ENCODE results near the gene F2. TPM values are rescaled to one million over a fixed set of nuclear protein-coding genes. Genes with fewer than 3 reads are reported as not detected.

F2 gene
- total RNA-seq, 1 donor from 2014 or later: not detected

DNA sequence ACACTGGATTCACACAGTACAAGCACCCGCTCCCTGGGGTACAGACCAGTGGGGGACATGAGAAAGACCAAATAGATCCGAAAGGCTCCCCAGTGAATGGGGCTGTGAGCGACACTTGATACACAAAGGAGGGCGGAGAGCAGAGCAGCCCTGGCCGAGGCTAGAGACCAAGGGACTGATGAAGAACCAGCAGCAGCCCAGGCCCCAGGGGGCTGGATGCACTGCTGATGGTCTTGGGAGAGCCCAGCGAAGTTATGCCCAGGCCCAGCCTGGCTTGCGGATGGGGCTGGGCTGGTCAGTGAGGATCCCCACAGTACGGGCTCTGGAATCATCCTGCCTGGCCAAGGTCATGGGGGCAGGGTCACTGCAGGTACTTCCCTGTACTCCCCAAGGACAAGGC, 41.8 kb upstream of the F2 start:
- Histone ChIP-seq H3K36me3 (no peaks in the 10 kb centered on the region), H3K9me3 (ENCODE audit: low read depth) (no peaks in the 10 kb centered on the region), H3K4me2 (no peak overlapping the region), H3K27me3 (no peaks in the 10 kb centered on the region), H3K4me3 (no peak overlapping the region), H3K27ac (no peak overlapping the region), H3K79me2 (ENCODE audit: low read depth) (no peaks in the 10 kb centered on the region), H3F3A (ENCODE audit: low read depth) (peaks cover 8% of the 10 kb centered on the region), H3K4me1 (peaks cover 8% of the 10 kb centered on the region), H2AFZ (replicated peaks) (no peak overlapping the region), H3K9ac (no peak overlapping the region), H4K20me1 (ENCODE audit: low read depth) (no peaks in the 10 kb centered on the region)
- peaks cover 7% of the 10 kb centered on the region for H3K4me1 Mint-ChIP-seq
- TF ChIP-seq EZH2phosphoT487 (IDR thresholded peaks at IDR 0.05): no peak
- TF ChIP-seq EZH2 (IDR thresholded peaks at IDR 0.05): no peak
- TF ChIP-seq, protein P1, sequence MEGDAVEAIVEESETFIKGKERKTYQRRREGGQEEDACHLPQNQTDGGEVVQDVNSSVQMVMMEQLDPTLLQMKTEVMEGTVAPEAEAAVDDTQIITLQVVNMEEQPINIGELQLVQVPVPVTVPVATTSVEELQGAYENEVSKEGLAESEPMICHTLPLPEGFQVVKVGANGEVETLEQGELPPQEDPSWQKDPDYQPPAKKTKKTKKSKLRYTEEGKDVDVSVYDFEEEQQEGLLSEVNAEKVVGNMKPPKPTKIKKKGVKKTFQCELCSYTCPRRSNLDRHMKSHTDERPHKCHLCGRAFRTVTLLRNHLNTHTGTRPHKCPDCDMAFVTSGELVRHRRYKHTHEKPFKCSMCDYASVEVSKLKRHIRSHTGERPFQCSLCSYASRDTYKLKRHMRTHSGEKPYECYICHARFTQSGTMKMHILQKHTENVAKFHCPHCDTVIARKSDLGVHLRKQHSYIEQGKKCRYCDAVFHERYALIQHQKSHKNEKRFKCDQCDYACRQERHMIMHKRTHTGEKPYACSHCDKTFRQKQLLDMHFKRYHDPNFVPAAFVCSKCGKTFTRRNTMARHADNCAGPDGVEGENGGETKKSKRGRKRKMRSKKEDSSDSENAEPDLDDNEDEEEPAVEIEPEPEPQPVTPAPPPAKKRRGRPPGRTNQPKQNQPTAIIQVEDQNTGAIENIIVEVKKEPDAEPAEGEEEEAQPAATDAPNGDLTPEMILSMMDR (IDR thresholded peaks at IDR 0.05): no peak
- no peak for DNase-seq (ENCODE audit: low spot score)
- H3K4me3 Mint-ChIP-seq: no peak overlapping the region
- no peaks in the 10 kb centered on the region for H3K9me3 Mint-ChIP-seq
- peaks cover 4% of the 10 kb centered on the region for H3K27me3 Mint-ChIP-seq (ENCODE audit: insufficient read depth, low read depth)
- H3K36me3 Mint-ChIP-seq: peaks cover 9% of the 10 kb centered on the region
- peak overlapping the region; percentile 85 for H3K27ac Mint-ChIP-seq

DNA sequence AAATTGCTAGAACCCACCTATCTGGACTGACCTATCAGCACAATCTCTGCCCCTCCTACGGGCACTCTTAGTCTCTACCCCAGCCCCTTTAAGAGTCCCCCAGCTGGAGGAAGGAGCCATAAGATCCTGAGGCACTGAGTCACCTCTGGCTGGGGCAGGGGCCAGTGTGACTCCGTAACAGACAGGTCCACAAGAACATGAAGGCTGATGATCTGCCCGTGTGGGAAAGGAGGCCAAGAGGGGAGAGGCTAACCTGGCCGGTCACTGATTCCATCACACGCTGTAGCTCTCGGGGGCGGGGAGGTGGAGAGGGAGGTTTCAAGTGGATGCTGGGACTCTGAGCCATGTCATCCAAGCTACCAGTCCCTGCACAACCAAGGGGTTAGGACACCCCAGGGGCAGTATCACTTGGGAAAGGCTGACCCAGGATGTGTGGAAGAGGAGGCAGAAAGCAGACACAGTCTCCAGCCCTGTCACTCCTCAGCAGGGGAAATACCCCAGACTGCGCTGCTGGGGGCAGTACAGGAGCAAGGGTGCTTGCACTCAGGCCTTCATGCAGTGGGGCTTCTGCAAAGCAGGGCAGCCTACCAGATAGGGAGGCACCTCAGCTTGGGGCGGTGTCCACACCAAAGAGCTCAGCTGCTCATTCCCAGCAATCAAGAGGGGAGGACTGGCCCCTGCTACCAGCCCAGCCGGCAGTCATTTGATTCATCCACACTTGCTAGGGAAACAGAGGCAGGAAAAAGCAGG, 40.8 kb upstream of the F2 start:
- H3K79me2 ChIP-seq (ENCODE audit: low read depth): no peaks in the 10 kb centered on the region
- peaks cover 8% of the 10 kb centered on the region for H3K4me1 ChIP-seq
- no peaks in the 10 kb centered on the region for H3K36me3 ChIP-seq
- Mint-ChIP-seq H3K9me3 (no peaks in the 10 kb centered on the region), H3K4me1 (peaks cover 7% of the 10 kb centered on the region), H3K27ac (peak overlapping the region; percentile 37), H3K27me3 (ENCODE audit: insufficient read depth, low read depth) (peaks cover 4% of the 10 kb centered on the region), H3K36me3 (peaks cover 4% of the 10 kb centered on the region), H3K4me3 (no peak overlapping the region)
- H3K27me3 ChIP-seq: no peaks in the 10 kb centered on the region
- TF ChIP-seq EZH2 (IDR thresholded peaks at IDR 0.05) (no peak), EZH2phosphoT487 (IDR thresholded peaks at IDR 0.05) (no peak)
- TF ChIP-seq, protein P1 (IDR thresholded peaks at IDR 0.05): no peak
- H3K4me3 ChIP-seq: no peak overlapping the region
- no peak overlapping the region for H3K4me2 ChIP-seq
- H3K27ac ChIP-seq: no peak overlapping the region
- H3K9me3 ChIP-seq (ENCODE audit: low read depth): no peaks in the 10 kb centered on the region
- H2AFZ ChIP-seq (replicated peaks): no peak overlapping the region
- DNase-seq (ENCODE audit: low spot score): no peak
- no peak overlapping the region for H3K9ac ChIP-seq
- H4K20me1 ChIP-seq (ENCODE audit: low read depth): no peaks in the 10 kb centered on the region
- peaks cover 8% of the 10 kb centered on the region for H3F3A ChIP-seq (ENCODE audit: low read depth)

DNA sequence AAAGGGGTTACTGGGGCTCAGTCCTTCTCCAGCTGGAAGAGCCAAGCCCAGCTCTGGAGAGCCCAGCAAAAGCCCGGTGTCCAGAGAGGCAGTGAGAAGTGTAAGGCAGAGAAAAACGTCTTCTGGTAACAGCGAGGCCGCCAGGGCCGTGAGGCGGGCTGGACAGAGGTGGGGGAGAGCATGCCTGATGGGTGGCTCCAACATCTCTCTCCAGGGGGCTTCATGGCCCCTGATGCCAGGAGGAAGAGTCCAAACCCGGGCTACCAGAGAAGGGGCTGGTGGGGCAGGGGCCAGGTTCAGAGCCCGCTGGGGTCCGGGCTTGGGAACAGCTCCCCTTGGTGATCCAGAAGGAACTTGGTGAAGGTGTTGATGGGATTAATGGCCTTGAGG, 40.3 kb upstream of the F2 start:
- Histone ChIP-seq H3K9me3 (ENCODE audit: low read depth) (no peaks in the 10 kb centered on the region), H3K27me3 (no peaks in the 10 kb centered on the region), H3K36me3 (no peaks in the 10 kb centered on the region), H3K4me2 (no peak overlapping the region), H3K4me3 (no peak overlapping the region), H3K79me2 (ENCODE audit: low read depth) (no peaks in the 10 kb centered on the region), H3K27ac (no peak overlapping the region), H3K9ac (no peak overlapping the region), H3K4me1 (peaks cover 8% of the 10 kb centered on the region), H4K20me1 (ENCODE audit: low read depth) (no peaks in the 10 kb centered on the region), H3F3A (ENCODE audit: low read depth) (peaks cover 8% of the 10 kb centered on the region), H2AFZ (replicated peaks) (no peak overlapping the region)
- Mint-ChIP-seq H3K4me1 (peaks cover 7% of the 10 kb centered on the region), H3K36me3 (peaks cover 4% of the 10 kb centered on the region), H3K4me3 (no peak overlapping the region), H3K27me3 (ENCODE audit: insufficient read depth, low read depth) (peaks cover 3% of the 10 kb centered on the region), H3K27ac (peak overlapping the region; percentile 37), H3K9me3 (no peaks in the 10 kb centered on the region)
- no peak for DNase-seq (ENCODE audit: low spot score)
- TF ChIP-seq, protein P1 (IDR thresholded peaks at IDR 0.05): no peak
- TF ChIP-seq EZH2 (IDR thresholded peaks at IDR 0.05): no peak
- no peak for TF ChIP-seq EZH2phosphoT487 (IDR thresholded peaks at IDR 0.05)

Measured in neural progenitor cell (in vitro differentiated cells).